Measurements from ENCODE around the gene LIPC.

- TF ChIP-seq JUND (IDR thresholded peaks at IDR 0.05), result no peak
- TF ChIP-seq, protein P1, sequence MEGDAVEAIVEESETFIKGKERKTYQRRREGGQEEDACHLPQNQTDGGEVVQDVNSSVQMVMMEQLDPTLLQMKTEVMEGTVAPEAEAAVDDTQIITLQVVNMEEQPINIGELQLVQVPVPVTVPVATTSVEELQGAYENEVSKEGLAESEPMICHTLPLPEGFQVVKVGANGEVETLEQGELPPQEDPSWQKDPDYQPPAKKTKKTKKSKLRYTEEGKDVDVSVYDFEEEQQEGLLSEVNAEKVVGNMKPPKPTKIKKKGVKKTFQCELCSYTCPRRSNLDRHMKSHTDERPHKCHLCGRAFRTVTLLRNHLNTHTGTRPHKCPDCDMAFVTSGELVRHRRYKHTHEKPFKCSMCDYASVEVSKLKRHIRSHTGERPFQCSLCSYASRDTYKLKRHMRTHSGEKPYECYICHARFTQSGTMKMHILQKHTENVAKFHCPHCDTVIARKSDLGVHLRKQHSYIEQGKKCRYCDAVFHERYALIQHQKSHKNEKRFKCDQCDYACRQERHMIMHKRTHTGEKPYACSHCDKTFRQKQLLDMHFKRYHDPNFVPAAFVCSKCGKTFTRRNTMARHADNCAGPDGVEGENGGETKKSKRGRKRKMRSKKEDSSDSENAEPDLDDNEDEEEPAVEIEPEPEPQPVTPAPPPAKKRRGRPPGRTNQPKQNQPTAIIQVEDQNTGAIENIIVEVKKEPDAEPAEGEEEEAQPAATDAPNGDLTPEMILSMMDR (IDR thresholded peaks at IDR 0.05 in 2 of 3, conservative IDR thresholded peaks at IDR 0.05 in 1 of 3; ENCODE audit: borderline replicate concordance in 1 of 3, insufficient read depth in 1 of 3, low read depth in 2 of 3, low read length in 2 of 3), result no peak
- TF ChIP-seq EZH2 (IDR thresholded peaks at IDR 0.05), result no peak
- no peak for TF ChIP-seq RAD21 (IDR thresholded peaks at IDR 0.05; ENCODE audit: low read depth)
- no peak for TF ChIP-seq ELF1 (IDR thresholded peaks at IDR 0.05; ENCODE audit: borderline replicate concordance, low read depth)
- TF ChIP-seq TCF7L2 (IDR thresholded peaks at IDR 0.05; ENCODE audit: borderline replicate concordance, extremely low read depth, insufficient read depth, insufficient read length), result no peak
- TF ChIP-seq, protein P2, sequence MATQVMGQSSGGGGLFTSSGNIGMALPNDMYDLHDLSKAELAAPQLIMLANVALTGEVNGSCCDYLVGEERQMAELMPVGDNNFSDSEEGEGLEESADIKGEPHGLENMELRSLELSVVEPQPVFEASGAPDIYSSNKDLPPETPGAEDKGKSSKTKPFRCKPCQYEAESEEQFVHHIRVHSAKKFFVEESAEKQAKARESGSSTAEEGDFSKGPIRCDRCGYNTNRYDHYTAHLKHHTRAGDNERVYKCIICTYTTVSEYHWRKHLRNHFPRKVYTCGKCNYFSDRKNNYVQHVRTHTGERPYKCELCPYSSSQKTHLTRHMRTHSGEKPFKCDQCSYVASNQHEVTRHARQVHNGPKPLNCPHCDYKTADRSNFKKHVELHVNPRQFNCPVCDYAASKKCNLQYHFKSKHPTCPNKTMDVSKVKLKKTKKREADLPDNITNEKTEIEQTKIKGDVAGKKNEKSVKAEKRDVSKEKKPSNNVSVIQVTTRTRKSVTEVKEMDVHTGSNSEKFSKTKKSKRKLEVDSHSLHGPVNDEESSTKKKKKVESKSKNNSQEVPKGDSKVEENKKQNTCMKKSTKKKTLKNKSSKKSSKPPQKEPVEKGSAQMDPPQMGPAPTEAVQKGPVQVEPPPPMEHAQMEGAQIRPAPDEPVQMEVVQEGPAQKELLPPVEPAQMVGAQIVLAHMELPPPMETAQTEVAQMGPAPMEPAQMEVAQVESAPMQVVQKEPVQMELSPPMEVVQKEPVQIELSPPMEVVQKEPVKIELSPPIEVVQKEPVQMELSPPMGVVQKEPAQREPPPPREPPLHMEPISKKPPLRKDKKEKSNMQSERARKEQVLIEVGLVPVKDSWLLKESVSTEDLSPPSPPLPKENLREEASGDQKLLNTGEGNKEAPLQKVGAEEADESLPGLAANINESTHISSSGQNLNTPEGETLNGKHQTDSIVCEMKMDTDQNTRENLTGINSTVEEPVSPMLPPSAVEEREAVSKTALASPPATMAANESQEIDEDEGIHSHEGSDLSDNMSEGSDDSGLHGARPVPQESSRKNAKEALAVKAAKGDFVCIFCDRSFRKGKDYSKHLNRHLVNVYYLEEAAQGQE (IDR thresholded peaks at IDR 0.05; ENCODE audit: low read depth), result no peak
- TF ChIP-seq POLR2AphosphoS5 (IDR thresholded peaks at IDR 0.05; ENCODE audit: low read depth, low read length), result no peak
- TF ChIP-seq YY1 (IDR thresholded peaks at IDR 0.05; ENCODE audit: extremely low read depth, insufficient replicate concordance, low read depth, low read length), result no peak
- no peak for TF ChIP-seq POLR2A (IDR thresholded peaks at IDR 0.05; ENCODE audit: borderline replicate concordance, extremely low read depth, insufficient read depth, insufficient read length)
- TF ChIP-seq CBX3 (IDR thresholded peaks at IDR 0.05; ENCODE audit: low read depth), result no peak
Measured at GRCh38 chr15:58535337-58535736, 103.5 kb downstream of the LIPC start.
